NCI-H69 (cell line): ENCODE measurements around the gene G0S2.

Experiments used
- DNase-seq: peaks from one replicate; lab custom pipeline; 2025; lab: John Stamatoyannopoulos, UW

The G0S2 gene

GRCh38 chr1:209720326-209720725 lies 45.1 kb downstream of the G0S2 start:
- DNase-seq: no peak

DNA sequence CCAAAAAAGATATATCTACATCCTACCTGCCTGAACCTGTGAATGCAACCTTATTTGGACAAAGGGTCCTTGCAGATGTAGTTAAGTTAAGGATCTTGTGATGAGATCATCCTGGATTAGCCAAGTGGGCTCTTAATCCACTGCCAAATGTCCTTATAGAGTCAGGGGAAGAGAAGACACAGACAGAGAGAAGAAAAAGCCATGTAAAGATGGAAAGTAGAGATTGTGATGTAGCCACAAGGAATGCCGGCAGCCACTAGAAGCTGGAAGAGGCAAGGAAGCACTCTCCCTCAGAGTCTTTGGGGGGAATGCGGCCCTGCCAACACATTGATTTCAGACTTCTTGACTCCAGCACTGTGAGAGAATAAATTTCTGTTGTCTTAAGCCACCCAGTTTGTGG lies 45.6 kb downstream of the G0S2 start:
- DNase-seq: no peak

DNA sequence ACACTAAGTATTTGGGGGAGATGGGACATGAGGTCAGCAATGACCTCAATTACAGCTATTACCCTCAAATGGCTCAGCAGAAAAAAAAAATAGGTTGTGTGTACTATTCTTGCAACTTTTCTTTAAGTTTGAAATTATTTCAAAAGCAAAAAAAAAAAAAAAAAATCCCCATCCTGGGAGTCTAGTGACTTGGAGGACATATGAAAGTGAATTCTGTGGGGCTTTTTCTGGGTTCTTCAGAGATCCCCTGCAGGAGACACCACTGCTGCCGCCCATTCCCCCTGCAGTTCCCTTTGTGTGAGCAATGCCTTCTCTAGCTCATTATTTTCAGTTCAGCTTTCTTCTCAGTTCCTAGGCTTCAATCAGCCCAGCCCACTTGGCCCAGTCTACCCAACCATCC lies 46.1 kb downstream of the G0S2 start:
- DNase-seq: no peak

- no peak for DNase-seq
Measured at GRCh38 chr1:209723265-209723664, 48.1 kb downstream of the G0S2 start.

DNA sequence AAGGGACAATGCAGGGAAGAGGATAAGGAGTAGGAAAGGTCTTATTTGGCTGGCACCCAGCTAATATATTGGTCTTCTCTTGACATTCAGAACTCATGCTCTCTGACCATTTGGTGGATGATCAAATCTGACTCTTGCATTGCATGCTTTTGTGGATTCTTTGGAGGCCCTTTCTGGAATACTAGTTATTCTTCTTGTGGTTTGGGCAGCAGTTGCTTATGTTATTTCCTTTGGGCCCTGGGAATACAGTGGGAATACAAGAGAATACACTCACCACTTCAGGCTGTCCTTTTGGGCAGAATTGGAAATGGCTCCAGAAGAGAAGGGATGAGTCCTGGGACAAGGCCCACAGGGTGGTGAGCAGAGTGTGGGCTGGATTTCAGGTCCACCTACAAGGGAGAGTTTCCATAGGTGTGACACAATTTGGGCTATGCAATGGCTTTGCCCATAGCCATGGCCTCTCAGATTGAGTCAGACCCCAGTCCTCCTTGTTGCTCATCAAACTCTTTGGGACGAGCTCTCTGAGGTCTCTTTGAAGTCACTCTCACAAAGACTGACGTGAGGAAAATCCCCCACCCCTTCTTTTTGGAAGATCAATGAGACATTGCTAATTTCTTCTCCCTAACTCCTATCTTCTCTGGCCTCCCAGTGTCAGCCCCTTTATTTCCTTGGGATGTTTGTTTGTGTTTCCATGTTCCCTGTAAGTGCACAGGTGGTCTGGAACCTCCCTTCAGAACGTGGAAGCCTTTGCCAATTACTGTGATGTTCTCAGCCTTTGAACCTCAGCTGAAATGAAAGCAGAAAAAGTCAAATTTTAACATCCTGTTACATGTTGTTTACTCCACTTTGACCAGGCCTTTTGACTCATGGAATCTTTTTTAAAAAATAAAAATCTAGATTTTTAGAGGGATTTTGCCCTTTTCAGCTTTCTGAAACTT lies 48.8 kb downstream of the G0S2 start:
- DNase-seq: no peak
